NB4 (cell line): ENCODE data around the gene MEIOB.
"Not testable (repeated sequence)": the region's sequence is repeated elsewhere in the genome, so short reads cannot be mapped to it uniquely, and the experiment has no call there.

Experiments used
- DNase-seq: peaks from one replicate; pipeline ENCODE4 v3.0.0; 2010; ENCODE audit warnings: low read depth
- H3K4me3 ChIP-seq: one replicate; pipeline ENCODE4 v1.5.1; 2011; ENCODE audit warnings: mild to moderate bottlenecking, low read depth, low read length, moderate library complexity
- MYC ChIP-seq: IDR thresholded peaks from 2 replicates; pipeline ENCODE4 v1.6.1; 2011; ENCODE audit warnings: low read depth, low read length
- POLR2A ChIP-seq: IDR thresholded peaks from 2 replicates; pipeline ENCODE4 v1.6.1; 2011; ENCODE audit warnings: mild to moderate bottlenecking; ENCODE audit not compliant: insufficient read length; ENCODE audit errors: extremely low read depth
- TF ChIP-seq, protein P1 (sequence below): IDR thresholded peaks from one replicate; pipeline ENCODE4 v1.5.1; 2012; ENCODE audit warnings: low read depth, low read length
- TF ChIP-seq, protein P2 (sequence below): IDR thresholded peaks from 2 replicates; pipeline ENCODE4 v1.6.1; 2011; ENCODE audit warnings: low read depth, low read length

Gene MEIOB

GRCh38 chr16:1871974-1872635 is at the start of gene MEIOB:
Gene MEIOB (minus strand): TSS chr16:1872164. CDS start chr16:1868175, 3,989 bp downstream.
- no peak for TF ChIP-seq MYC
- TF ChIP-seq, protein P1, sequence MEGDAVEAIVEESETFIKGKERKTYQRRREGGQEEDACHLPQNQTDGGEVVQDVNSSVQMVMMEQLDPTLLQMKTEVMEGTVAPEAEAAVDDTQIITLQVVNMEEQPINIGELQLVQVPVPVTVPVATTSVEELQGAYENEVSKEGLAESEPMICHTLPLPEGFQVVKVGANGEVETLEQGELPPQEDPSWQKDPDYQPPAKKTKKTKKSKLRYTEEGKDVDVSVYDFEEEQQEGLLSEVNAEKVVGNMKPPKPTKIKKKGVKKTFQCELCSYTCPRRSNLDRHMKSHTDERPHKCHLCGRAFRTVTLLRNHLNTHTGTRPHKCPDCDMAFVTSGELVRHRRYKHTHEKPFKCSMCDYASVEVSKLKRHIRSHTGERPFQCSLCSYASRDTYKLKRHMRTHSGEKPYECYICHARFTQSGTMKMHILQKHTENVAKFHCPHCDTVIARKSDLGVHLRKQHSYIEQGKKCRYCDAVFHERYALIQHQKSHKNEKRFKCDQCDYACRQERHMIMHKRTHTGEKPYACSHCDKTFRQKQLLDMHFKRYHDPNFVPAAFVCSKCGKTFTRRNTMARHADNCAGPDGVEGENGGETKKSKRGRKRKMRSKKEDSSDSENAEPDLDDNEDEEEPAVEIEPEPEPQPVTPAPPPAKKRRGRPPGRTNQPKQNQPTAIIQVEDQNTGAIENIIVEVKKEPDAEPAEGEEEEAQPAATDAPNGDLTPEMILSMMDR = no peak
- TF ChIP-seq, protein P2, sequence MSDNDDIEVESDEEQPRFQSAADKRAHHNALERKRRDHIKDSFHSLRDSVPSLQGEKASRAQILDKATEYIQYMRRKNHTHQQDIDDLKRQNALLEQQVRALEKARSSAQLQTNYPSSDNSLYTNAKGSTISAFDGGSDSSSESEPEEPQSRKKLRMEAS = no peak
- DNase-seq = no peak
- H3K4me3 ChIP-seq = no peak within 1 kb of the TSS

GRCh38 chr16:1920727-1921171 is 48.8 kb upstream of the MEIOB start:
- H3K4me3 ChIP-seq = no peak overlapping the region
- TF ChIP-seq, protein P1 = no peak
- no peak for TF ChIP-seq POLR2A
- no peak for TF ChIP-seq MYC
- TF ChIP-seq, protein P2 = no peak
- peak; percentile 70 for DNase-seq

- not testable (repeated sequence) for DNase-seq, H3K4me3 ChIP-seq
These were observed 48.2 kb upstream of the MEIOB start for GRCh38 chr16:1920122-1920521.

DNA sequence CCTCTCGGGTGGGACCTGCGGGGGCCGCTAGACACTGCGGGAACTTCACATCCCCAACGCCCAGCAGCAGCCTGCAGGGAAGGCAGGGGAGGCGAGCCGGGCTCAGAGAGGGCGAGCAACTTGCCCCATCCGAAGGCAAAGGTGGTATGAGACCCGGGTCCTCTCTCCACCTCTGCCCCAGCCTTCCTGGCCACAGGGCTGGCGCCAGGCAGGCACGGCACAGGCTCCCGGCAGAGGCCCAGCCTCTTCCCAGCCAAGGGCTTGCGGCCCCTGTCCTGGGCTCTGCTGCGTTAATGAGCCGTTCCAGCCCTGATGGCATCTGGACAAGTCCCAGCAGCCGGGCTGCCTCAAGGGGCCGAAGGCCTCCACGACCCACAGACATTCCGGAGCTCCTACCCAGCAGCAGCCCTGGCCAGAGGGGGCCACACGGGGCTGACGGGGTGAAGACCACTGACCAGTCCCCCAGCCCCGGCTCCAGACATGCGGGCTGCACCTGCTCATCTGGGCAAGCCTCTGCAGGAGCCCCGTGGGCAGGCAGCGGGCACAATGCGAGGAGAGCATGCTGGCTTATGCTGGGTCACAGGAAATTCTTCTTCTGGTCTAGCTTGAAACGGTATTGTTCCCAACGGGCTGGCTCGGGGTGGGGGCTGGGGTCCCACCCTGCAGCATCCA is 47.5 kb upstream of the MEIOB start:
- H3K4me3 ChIP-seq = no peak overlapping the region
- no peak for DNase-seq
- TF ChIP-seq, protein P2 = no peak
- TF ChIP-seq, protein P1 = no peak
- TF ChIP-seq MYC = no peak
- TF ChIP-seq POLR2A = no peak

DNA sequence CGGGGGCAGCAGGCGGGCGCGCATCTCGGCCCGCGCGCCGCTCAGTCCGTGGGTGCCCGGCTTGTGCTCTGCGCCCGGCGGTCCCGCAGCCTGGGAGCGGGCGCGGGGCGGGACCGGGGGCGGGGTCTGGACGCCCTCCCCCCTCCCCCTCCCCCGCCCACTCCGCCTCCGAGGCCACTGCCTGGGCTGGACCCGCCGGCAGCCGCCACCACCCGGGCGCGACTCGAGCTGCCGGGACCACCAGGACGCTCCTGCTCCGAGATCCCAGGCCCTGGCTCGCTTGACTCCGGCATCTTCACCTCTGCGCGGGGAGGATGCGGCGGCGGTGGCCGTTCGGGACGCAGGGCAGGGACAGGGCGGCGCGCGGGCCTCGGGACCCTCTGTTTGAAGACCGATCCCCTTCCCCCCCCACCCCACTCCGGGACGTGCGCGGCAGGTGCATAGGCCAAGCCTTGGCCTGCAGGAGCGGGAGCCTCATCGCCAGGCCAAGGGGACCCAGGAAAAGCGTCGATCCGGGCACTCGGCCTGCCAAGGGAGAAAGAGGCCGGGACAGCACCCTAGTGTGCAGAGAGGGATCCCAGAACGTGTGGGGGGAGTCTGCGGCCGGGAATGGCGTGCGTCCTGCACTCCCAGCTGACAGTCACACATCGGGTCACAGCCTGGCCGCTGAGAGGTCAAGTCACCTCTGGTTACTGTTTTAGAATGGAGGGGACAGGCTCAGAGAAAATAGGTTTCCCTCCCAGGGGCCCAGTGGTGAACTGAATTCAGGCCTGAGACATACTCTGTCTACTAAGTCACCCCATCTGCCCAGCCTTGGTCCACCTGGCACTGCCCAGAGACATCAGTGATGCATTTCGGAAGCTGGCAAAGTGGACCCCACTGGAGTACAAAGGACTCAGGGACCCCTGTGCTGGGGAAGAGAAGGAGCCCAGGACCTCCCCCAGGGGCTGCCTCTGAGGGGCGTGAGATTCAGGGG is 46.7 kb upstream of the MEIOB start, which contains the start of gene HS3ST6:
Gene HS3ST6 (minus strand): TSS at position 65 of the 976 bp plus-strand sequence. CDS start 92 bp downstream, outside the sequence.
- DNase-seq = no peak
- no peak within 1 kb of the TSS for H3K4me3 ChIP-seq
- no peak for TF ChIP-seq POLR2A
- TF ChIP-seq, protein P1 = no peak
- TF ChIP-seq, protein P2 = no peak
- no peak for TF ChIP-seq MYC
